ENCODE data around the gene BCAP29. TPM values are rescaled to one million over a fixed set of nuclear protein-coding genes. Genes with fewer than 3 reads are reported as not detected.

The BCAP29 gene
- total and polyA plus RNA-seq, 2 experiments from 2014 or later: 35.9 to 44.2 TPM

DNA sequence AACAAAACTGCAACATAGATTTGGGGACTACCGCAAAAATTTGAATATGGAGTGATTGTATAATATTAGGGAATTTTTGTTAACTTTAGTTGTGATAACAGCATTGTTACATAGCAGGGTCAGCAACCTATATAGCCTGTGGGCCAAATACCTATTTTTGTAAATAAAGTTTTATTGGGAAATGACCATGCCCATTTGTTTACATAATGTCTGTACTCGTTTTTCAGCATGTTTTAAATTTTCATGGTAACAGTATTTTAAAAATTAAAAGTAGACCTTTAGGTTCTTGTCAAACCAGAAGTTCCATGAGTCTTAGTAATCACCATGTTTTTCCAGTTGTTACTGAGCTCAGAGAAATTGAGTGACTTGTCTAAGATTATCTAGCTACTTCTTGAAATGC lies 4.7 kb downstream of the BCAP29 start:
- no peak for DNase-seq (ENCODE audit: low read depth in 1 of 2, low spot score in 1 of 2)
- TF ChIP-seq, protein P1, sequence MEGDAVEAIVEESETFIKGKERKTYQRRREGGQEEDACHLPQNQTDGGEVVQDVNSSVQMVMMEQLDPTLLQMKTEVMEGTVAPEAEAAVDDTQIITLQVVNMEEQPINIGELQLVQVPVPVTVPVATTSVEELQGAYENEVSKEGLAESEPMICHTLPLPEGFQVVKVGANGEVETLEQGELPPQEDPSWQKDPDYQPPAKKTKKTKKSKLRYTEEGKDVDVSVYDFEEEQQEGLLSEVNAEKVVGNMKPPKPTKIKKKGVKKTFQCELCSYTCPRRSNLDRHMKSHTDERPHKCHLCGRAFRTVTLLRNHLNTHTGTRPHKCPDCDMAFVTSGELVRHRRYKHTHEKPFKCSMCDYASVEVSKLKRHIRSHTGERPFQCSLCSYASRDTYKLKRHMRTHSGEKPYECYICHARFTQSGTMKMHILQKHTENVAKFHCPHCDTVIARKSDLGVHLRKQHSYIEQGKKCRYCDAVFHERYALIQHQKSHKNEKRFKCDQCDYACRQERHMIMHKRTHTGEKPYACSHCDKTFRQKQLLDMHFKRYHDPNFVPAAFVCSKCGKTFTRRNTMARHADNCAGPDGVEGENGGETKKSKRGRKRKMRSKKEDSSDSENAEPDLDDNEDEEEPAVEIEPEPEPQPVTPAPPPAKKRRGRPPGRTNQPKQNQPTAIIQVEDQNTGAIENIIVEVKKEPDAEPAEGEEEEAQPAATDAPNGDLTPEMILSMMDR (IDR thresholded peaks at IDR 0.05; ENCODE audit: low read depth, low read length): no peak
- Histone ChIP-seq H3K27me3 (no peaks in the 10 kb centered on the region), H3K4me1 (ENCODE audit: low read depth) (peaks cover 10% of the 10 kb centered on the region), H3K9me3 (ENCODE audit: low read depth) (no peaks in the 10 kb centered on the region), H3K36me3 (peaks cover 18% of the 10 kb centered on the region), H3K4me3 (no peak overlapping the region), H3K27ac (no peak overlapping the region)

DNA sequence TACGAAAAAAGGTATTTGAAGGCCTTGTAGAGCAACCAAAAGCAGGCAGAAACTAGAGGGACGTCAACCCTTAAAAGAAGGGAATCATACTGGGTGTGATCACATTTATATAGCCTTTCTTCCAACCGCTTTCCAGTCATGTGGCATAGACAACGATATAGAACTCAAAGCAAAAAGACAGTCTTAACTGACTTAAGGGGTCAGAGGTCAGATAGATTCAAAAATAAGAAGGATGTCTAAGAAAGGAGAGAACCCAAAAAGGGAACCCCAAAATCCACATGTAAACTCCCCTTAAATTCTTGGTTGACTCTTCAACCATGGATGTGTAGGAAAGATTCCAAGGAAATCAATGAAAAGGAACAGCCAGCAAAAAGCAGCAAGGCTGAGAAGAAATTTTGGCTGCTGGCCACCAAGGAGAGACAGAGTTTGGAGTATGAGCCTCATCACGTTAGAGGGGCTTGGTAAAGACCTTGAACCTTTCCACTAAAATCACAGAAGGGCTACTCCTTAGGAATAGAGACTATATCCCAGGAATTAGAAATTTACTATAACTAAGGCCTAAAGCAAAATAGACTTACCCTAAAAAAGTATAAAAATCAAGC lies 8.6 kb downstream of the BCAP29 start:
- Histone ChIP-seq H3K27me3 (no peaks in the 10 kb centered on the region), H3K9me3 (ENCODE audit: low read depth) (no peaks in the 10 kb centered on the region), H3K4me1 (ENCODE audit: low read depth) (peaks cover 3% of the 10 kb centered on the region), H3K27ac (no peak overlapping the region), H3K4me3 (no peak overlapping the region), H3K36me3 (peaks cover 18% of the 10 kb centered on the region)
- TF ChIP-seq, protein P1 (IDR thresholded peaks at IDR 0.05; ENCODE audit: low read depth, low read length): no peak
- no peak for DNase-seq (ENCODE audit: low read depth in 1 of 2, low spot score in 1 of 2)

DNA sequence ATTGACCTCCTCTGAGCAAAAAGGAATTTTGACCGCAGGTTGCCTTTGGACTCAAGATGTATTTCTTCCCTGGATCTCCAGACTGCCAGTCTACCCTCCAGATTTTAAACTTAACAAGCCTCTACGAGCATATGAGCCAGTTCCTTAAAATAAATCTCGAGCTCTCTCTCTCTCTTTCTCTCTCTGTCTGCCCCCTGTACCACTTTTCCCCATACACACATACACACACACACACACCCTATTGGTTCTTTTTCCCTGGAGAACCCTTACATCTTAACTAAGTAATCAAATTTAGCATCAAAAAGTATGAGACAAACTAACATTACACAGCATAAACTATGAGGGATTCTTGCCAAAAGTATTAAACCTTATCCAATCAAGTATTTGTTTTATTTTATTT lies 11.4 kb downstream of the BCAP29 start:
- peak in 1 of 2 donors; percentile 17 for DNase-seq (ENCODE audit: low read depth in 1 of 2, low spot score in 1 of 2)
- peaks cover 16% of the 10 kb centered on the region for H3K36me3 ChIP-seq
- H3K4me1 ChIP-seq (ENCODE audit: low read depth): peaks cover 3% of the 10 kb centered on the region
- TF ChIP-seq, protein P1 (IDR thresholded peaks at IDR 0.05; ENCODE audit: low read depth, low read length): no peak
- no peak overlapping the region for H3K4me3 ChIP-seq
- H3K9me3 ChIP-seq (ENCODE audit: low read depth): no peaks in the 10 kb centered on the region
- no peaks in the 10 kb centered on the region for H3K27me3 ChIP-seq
- H3K27ac ChIP-seq: peak overlapping the region; percentile 35

DNA sequence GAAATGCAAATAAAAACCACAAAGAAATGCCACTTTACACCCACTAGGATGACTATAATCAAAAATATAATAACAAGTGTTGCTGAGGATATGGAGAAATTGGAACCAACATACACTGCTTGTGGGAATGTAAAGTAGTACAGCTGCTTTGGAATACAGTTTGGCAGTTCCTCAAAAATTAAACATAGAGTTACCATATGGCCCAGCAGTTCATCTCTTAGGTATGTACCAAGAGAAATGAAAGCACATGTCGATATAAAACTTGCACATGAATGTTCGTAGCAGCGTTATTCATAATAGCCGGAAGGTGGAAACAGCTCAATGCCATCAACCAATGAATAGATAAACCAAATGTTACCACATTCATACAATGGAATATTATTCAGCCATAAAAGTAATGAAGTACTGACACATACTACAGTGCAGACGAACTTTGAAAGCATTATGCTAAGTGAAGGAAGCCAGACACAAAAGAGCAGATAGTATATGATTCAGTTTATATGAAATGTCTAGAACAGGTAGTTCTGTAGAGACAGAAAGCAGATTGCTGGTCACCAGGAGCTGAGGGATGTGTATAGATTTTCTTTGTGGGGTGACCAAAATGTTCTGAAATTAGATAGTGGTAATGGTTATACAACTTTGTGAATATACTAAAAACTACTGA lies 12.4 kb downstream of the BCAP29 start:
- TF ChIP-seq, protein P1 (IDR thresholded peaks at IDR 0.05; ENCODE audit: low read depth, low read length): no peak
- DNase-seq (ENCODE audit: low read depth in 1 of 2, low spot score in 1 of 2): peak in 1 of 2 donors; percentile 44
- H3K4me1 ChIP-seq (ENCODE audit: low read depth): peaks cover 3% of the 10 kb centered on the region
- peaks cover 16% of the 10 kb centered on the region for H3K36me3 ChIP-seq
- peak overlapping the region; percentile 24 for H3K27ac ChIP-seq
- no peak overlapping the region for H3K4me3 ChIP-seq
- no peaks in the 10 kb centered on the region for H3K27me3 ChIP-seq
- no peaks in the 10 kb centered on the region for H3K9me3 ChIP-seq (ENCODE audit: low read depth)

DNA sequence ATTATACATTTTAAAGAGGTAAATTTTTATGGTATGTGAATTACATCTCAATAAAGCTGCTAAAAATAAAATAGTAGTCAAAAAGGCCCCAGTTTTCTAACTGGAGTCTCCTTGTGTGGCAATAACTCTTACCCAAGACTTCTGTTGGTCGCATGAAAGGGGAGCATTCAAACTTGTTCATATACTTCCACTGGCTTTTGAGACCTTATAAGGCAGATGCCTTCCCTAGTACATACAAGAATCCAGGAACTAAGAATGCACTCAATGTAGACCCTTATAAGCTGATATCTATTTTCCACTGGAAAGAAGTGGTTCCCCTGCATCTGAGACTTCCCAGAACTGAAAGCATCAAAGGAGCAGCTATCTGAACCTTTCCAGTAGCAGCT lies 13.0 kb downstream of the BCAP29 start:
- Histone ChIP-seq H3K4me3 (no peak overlapping the region), H3K27me3 (no peaks in the 10 kb centered on the region), H3K9me3 (ENCODE audit: low read depth) (no peaks in the 10 kb centered on the region), H3K36me3 (peaks cover 15% of the 10 kb centered on the region), H3K27ac (peak overlapping the region; percentile 24), H3K4me1 (ENCODE audit: low read depth) (peaks cover 3% of the 10 kb centered on the region)
- TF ChIP-seq, protein P1 (IDR thresholded peaks at IDR 0.05; ENCODE audit: low read depth, low read length): no peak
- peak; percentile 41 to 43 for DNase-seq (ENCODE audit: low read depth in 1 of 2, low spot score in 1 of 2)
